ENCODE data around the gene AZIN2. TPM values are rescaled to one million over a fixed set of nuclear protein-coding genes. Genes with fewer than 3 reads are reported as not detected.
"Not testable (repeated sequence)": the region's sequence is repeated elsewhere in the genome, so short reads cannot be mapped to it uniquely, and the experiment has no call there.

Gene AZIN2
- total RNA-seq, 4 donors from 2014 or later, result 2.5 to 6.1 (median 4.1) TPM

- H3K27me3 ChIP-seq, result no peaks in the 10 kb centered on the region
- intact Hi-C loops (cut with DNase I), result loop anchor here (10.0 kb wide), 1 partner anchor 518 kb away; no protein-coding TSS in a partner anchor
- H3K27ac ChIP-seq (replicated peaks in 1 of 4), result no peak overlapping the region
- 83% methylated on average over 7 of the region's 7 CpGs for WGBS
- TF ChIP-seq POLR2AphosphoS5 (IDR thresholded peaks at IDR 0.05), result no peak
- no peak for DNase-seq (ENCODE audit: extremely low spot score)
- peaks cover 0 to 6% (median 0%) of the 10 kb centered on the region in 4 donors for H3K4me1 ChIP-seq
- H3K4me3 ChIP-seq, result no peak overlapping the region
- peaks cover 0 to 27% (median 0%) of the 10 kb centered on the region in 4 donors for H3K36me3 ChIP-seq
- no peaks in the 10 kb centered on the region for H3K9me3 ChIP-seq
Measured at GRCh38 chr1:33096363-33097005, 15.5 kb downstream of the AZIN2 start.

DNA sequence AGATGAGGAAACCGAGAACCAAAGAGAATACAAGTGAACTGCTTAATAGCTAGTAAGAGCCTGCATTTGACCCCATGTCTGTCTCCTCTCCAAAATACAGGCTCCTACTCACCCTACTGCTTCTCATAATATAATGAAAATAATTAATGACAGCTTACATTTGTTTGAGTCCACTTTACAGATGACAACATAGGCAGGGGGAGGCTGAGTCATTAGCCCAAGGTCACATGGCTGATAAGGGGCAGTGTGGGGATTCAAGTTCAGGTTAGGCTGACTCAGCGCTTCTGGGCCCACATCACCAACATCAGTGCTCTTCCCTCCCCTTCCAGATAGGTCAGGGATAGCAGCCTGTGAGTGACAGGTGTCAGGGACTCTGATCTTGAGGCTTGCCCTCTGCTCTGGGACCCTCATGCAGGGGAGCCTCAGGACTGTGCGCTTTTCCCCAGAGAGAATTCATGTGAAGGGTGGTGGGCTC lies 16.2 kb downstream of the AZIN2 start:
- H3K27me3 ChIP-seq, result no peaks in the 10 kb centered on the region
- no peaks in the 10 kb centered on the region for H3K9me3 ChIP-seq
- peaks cover 0 to 34% (median 3%) of the 10 kb centered on the region in 4 donors for H3K36me3 ChIP-seq
- no peak overlapping the region for H3K4me3 ChIP-seq
- TF ChIP-seq POLR2A (IDR thresholded peaks at IDR 0.05; ENCODE audit: low read depth) (no peak), EP300 (IDR thresholded peaks at IDR 0.05) (no peak), POLR2AphosphoS5 (IDR thresholded peaks at IDR 0.05) (no peak)
- TF ChIP-seq, protein P1, sequence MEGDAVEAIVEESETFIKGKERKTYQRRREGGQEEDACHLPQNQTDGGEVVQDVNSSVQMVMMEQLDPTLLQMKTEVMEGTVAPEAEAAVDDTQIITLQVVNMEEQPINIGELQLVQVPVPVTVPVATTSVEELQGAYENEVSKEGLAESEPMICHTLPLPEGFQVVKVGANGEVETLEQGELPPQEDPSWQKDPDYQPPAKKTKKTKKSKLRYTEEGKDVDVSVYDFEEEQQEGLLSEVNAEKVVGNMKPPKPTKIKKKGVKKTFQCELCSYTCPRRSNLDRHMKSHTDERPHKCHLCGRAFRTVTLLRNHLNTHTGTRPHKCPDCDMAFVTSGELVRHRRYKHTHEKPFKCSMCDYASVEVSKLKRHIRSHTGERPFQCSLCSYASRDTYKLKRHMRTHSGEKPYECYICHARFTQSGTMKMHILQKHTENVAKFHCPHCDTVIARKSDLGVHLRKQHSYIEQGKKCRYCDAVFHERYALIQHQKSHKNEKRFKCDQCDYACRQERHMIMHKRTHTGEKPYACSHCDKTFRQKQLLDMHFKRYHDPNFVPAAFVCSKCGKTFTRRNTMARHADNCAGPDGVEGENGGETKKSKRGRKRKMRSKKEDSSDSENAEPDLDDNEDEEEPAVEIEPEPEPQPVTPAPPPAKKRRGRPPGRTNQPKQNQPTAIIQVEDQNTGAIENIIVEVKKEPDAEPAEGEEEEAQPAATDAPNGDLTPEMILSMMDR (IDR thresholded peaks at IDR 0.05), result no peak
- H3K4me1 ChIP-seq, result peaks cover 0 to 6% (median 0%) of the 10 kb centered on the region in 4 donors
- 100% methylated on average over 2 of the region's 3 CpGs for WGBS
- intact Hi-C loops (cut with DNase I), result loop anchor here (10.0 kb wide), 1 partner anchor 518 kb away; no protein-coding TSS in a partner anchor
- DNase-seq (ENCODE audit: extremely low spot score), result no peak
- H3K27ac ChIP-seq (replicated peaks in 1 of 4), result no peak overlapping the region

DNA sequence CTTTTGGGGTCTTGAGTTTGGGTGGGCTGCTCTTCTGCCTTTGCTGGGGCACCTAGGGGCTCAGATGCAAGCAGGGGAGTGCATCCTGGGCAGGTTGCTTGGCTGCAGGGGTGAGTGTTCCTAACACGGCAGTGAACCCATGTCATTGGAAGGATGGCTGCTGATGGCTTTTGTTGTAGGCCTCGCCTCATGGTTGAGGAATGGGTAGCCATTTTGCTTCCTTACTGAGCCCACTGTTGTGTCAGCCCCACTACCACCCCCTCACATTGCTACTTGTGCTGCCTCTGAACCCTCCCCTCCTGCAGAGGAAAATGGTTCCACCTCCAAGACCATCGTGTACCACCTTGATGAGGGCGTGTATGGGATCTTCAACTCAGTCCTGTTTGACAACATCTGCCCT lies 16.8 kb downstream of the AZIN2 start:
- Histone ChIP-seq H3K27ac (replicated peaks in 1 of 4) (no peak overlapping the region), H3K4me1 (peaks cover 0 to 6% (median 0%) of the 10 kb centered on the region in 4 donors), H3K4me3 (no peak overlapping the region), H3K36me3 (peaks cover 0 to 39% (median 7%) of the 10 kb centered on the region in 4 donors), H3K27me3 (no peaks in the 10 kb centered on the region), H3K9me3 (no peaks in the 10 kb centered on the region)
- TF ChIP-seq POLR2AphosphoS5 (IDR thresholded peaks at IDR 0.05) (no peak), EP300 (IDR thresholded peaks at IDR 0.05) (no peak), POLR2A (IDR thresholded peaks at IDR 0.05; ENCODE audit: low read depth) (no peak)
- TF ChIP-seq, protein P1 (IDR thresholded peaks at IDR 0.05), result no peak
- intact Hi-C loops (cut with DNase I), result loop anchor here (10.0 kb wide), 1 partner anchor 517 kb away; no protein-coding TSS in a partner anchor
- 97% methylated on average over 4 of the region's 4 CpGs for WGBS
- no peak for DNase-seq (ENCODE audit: extremely low spot score)

DNA sequence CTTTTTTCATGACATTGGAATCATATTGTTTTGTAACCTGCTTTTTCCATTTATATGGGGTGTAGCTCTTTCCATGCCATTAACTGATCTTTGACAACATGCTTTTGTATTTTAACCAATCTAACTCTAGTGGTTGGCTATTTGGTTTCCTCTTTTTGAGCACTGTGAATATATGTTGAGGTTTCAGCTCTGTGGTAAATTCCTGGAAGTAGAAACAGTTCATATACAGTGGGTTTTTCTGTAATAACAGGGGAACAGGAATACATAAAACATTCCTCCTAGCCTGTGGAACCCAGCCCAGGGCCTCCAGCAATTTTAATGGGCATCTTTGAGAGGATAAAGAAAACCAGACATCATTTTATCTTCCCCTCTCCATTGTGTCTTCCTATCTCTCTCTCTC lies 17.4 kb downstream of the AZIN2 start:
- H3K36me3 ChIP-seq, result peaks cover 0 to 46% (median 7%) of the 10 kb centered on the region in 4 donors
- H3K4me3 ChIP-seq, result no peak overlapping the region
- H3K27me3 ChIP-seq, result no peaks in the 10 kb centered on the region
- no peak for TF ChIP-seq POLR2A (IDR thresholded peaks at IDR 0.05; ENCODE audit: low read depth)
- TF ChIP-seq EP300 (IDR thresholded peaks at IDR 0.05), result no peak
- no peak for TF ChIP-seq POLR2AphosphoS5 (IDR thresholded peaks at IDR 0.05)
- TF ChIP-seq, protein P1 (IDR thresholded peaks at IDR 0.05), result no peak
- no peaks in the 10 kb centered on the region for H3K9me3 ChIP-seq
- H3K27ac ChIP-seq (replicated peaks in 1 of 4), result no peak overlapping the region
- intact Hi-C loops (cut with DNase I), result loop anchor here (10.0 kb wide), 1 partner anchor 516 kb away; no protein-coding TSS in a partner anchor
- no peak for DNase-seq (ENCODE audit: extremely low spot score)
- H3K4me1 ChIP-seq, result peaks cover 0 to 6% (median 0%) of the 10 kb centered on the region in 4 donors

DNA sequence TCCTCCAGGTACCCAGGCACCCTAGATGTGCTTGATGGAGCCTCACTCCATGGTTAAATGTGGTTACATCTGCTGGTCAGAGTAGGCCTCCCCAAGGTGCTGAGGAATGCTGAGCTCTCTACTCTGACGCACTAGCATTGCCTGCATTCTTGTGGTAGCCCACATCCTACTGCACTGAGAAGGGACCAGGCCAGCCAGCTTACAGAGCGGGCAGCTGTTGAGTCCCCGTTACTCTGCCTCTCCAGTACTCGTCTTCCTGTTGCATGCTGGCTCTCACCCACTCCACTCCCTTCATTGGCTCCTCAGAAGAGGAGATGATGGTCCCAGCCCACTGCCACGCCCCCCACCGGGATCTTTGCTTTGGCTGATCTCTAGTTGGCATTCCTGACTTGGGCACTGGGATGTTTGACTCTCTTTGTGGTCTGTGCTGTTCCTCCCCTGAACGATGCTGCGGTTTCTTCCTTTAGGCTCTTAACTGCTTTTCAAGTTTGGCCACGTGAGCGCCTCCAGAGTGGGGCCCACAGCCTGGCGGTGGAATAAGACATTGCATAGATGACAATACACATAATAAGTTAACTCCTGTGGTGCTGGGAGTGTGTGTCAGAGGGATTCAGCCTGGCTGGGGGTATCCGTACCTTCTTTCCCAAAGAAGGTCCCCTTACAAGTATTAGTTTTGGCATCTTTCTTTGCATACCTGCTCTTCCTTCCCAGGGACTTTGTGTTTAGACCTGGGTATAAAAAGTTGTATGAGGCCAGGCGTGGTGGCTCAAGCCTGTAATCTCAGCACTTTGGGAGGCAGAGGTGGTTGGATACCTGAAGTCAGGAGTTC lies 18.6 kb downstream of the AZIN2 start:
- no peak for DNase-seq (ENCODE audit: extremely low spot score)
- no peak overlapping the region for H3K4me3 ChIP-seq
- intact Hi-C loops (cut with DNase I), result loop anchor here (10.0 kb wide), 1 partner anchor 515 kb away; no protein-coding TSS in a partner anchor
- peaks cover 0 to 48% (median 7%) of the 10 kb centered on the region in 4 donors for H3K36me3 ChIP-seq
- no peaks in the 10 kb centered on the region for H3K9me3 ChIP-seq
- H3K27ac ChIP-seq (replicated peaks in 1 of 4), result no peak overlapping the region
- TF ChIP-seq, protein P1 (IDR thresholded peaks at IDR 0.05), result no peak
- TF ChIP-seq POLR2AphosphoS5 (IDR thresholded peaks at IDR 0.05) (no peak), POLR2A (IDR thresholded peaks at IDR 0.05; ENCODE audit: low read depth) (no peak), EP300 (IDR thresholded peaks at IDR 0.05) (no peak)
- 73% methylated on average over 13 of the region's 13 CpGs for WGBS
- peaks cover 0 to 6% (median 0%) of the 10 kb centered on the region in 4 donors for H3K4me1 ChIP-seq
- H3K27me3 ChIP-seq, result no peaks in the 10 kb centered on the region

DNA sequence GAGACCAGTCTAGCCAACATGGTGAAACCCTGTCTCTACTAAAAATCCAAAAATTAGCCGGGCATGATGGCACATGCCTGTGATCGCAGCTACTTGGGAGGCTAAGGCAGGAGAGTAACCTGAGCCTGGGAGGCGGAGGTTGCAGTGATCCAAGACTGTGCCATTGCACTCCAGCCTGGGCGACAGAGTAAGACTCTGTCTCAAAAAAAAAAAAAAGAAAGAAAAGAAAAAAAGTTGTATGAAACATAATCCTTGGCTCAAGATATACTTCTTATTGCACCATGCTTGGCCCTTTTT lies 19.1 kb downstream of the AZIN2 start:
- H3K4me1 ChIP-seq; H3K27ac ChIP-seq (replicated peaks in 1 of 4); DNase-seq (ENCODE audit: extremely low spot score); H3K4me3 ChIP-seq; intact Hi-C loops (cut with DNase I); H3K9me3 ChIP-seq; H3K27me3 ChIP-seq: not testable (repeated sequence)
- peaks cover 0 to 48% (median 7%) of the 10 kb centered on the region in 4 donors for H3K36me3 ChIP-seq
- 96% methylated on average over 4 of the region's 4 CpGs for WGBS

Measured in esophagus muscularis mucosa (tissue), 4 donors.